ENCODE data around the gene CRHR1. TPM values are rescaled to one million over a fixed set of nuclear protein-coding genes. Genes with fewer than 3 reads are reported as not detected.
A peak's percentile ranks its signal among the peaks of the same experiment; 100 is the strongest.

The CRHR1 gene
- total and polyA plus RNA-seq, 4 donors: 1.9 to 10.4 (median 5.6) TPM

DNA sequence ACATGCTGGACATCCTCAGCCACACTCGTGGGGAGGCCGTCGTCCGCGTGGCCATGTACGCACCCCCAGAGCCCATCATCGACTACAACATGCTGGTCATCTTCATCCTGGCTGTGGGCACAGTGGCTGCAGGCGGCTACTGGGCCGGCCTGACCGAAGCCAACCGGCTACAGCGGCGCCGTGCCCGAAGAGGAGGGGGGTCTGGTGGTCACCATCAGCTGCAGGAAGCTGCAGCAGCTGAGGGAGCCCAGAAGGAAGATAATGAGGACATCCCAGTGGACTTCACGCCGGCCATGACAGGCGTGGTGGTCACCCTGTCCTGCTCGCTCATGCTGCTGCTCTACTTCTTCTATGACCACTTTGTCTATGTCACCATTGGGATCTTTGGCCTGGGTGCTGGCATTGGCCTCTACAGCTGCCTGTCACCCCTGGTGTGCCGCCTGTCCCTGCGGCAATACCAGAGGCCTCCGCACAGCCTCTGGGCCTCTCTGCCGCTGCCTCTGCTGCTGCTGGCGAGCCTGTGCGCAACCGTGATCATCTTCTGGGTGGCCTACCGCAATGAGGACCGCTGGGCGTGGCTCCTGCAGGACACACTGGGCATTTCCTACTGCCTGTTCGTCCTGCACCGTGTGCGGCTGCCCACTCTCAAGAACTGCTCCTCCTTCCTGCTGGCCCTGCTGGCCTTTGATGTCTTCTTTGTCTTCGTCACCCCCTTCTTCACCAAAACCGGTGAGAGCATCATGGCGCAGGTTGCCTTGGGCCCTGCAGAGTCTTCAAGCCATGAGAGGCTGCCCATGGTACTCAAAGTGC, 61.5 kb downstream of the CRHR1 start:
- H3K36me3 ChIP-seq (ENCODE audit: control insufficient read depth, insufficient read depth, low read length): peaks cover 6% of the 10 kb centered on the region
- 92% methylated on average over 35 of the region's 35 CpGs for WGBS (ENCODE audit: insufficient coverage)
- H3K4me3 ChIP-seq (ENCODE audit: low read depth, low read length): no peak overlapping the region
- H3K27ac ChIP-seq (ENCODE audit: low read depth, low read length): no peak overlapping the region
- H3K4me1 ChIP-seq (ENCODE audit: control insufficient read depth, insufficient read depth, low read length): peaks cover 10% of the 10 kb centered on the region
- no peaks in the 10 kb centered on the region for H3K9me3 ChIP-seq (ENCODE audit: control insufficient read depth, insufficient read depth, low read length)
- no peak for DNase-seq (ENCODE audit: low read depth in 4 of 6, low spot score in 6 of 6)
- no peaks in the 10 kb centered on the region for H3K27me3 ChIP-seq (ENCODE audit: control insufficient read depth, insufficient read depth, low read length)

DNA sequence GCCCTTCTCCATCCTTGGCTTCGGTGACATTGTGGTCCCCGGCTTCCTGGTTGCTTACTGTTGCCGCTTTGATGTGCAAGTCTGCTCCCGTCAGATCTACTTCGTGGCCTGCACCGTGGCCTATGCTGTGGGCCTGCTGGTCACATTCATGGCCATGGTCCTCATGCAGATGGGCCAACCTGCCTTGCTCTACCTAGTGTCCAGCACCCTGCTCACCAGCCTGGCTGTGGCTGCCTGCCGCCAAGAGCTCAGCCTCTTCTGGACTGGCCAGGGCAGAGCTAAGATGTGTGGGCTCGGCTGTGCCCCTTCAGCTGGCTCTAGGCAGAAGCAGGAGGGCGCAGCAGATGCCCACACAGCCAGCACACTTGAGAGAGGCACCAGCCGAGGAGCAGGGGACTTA, 62.1 kb downstream of the CRHR1 start:
- 94% methylated on average over 10 of the region's 10 CpGs for WGBS (ENCODE audit: insufficient coverage)
- Histone ChIP-seq H3K9me3 (ENCODE audit: control insufficient read depth, insufficient read depth, low read length) (no peaks in the 10 kb centered on the region), H3K36me3 (ENCODE audit: control insufficient read depth, insufficient read depth, low read length) (peaks cover 6% of the 10 kb centered on the region), H3K27ac (ENCODE audit: low read depth, low read length) (no peak overlapping the region), H3K4me3 (ENCODE audit: low read depth, low read length) (no peak overlapping the region), H3K4me1 (ENCODE audit: control insufficient read depth, insufficient read depth, low read length) (peaks cover 10% of the 10 kb centered on the region), H3K27me3 (ENCODE audit: control insufficient read depth, insufficient read depth, low read length) (no peaks in the 10 kb centered on the region)
- no peak for DNase-seq (ENCODE audit: low read depth in 4 of 6, low spot score in 6 of 6)

DNA sequence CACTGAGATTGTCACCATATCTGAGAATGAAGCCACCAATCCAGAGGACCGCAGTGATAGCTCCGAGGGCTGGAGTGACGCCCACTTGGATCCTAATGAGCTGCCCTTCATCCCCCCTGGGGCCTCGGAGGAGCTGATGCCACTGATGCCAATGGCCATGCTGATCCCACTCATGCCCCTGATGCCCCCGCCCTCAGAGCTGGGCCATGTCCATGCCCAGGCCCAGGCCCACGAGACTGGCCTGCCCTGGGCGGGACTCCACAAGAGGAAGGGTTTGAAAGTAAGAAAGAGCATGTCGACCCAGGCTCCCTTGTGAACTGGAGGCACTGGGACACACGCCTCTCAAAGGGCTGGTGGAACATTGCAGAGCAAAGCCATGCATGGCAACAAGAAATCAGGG, 62.5 kb downstream of the CRHR1 start:
- Histone ChIP-seq H3K27me3 (ENCODE audit: control insufficient read depth, insufficient read depth, low read length) (no peaks in the 10 kb centered on the region), H3K36me3 (ENCODE audit: control insufficient read depth, insufficient read depth, low read length) (peaks cover 6% of the 10 kb centered on the region), H3K27ac (ENCODE audit: low read depth, low read length) (no peak overlapping the region), H3K4me3 (ENCODE audit: low read depth, low read length) (no peak overlapping the region), H3K9me3 (ENCODE audit: control insufficient read depth, insufficient read depth, low read length) (no peaks in the 10 kb centered on the region), H3K4me1 (ENCODE audit: control insufficient read depth, insufficient read depth, low read length) (peaks cover 12% of the 10 kb centered on the region)
- no peak for DNase-seq (ENCODE audit: low read depth in 4 of 6, low spot score in 6 of 6)
- 78% methylated on average over 9 of the region's 9 CpGs for WGBS (ENCODE audit: insufficient coverage)

DNA sequence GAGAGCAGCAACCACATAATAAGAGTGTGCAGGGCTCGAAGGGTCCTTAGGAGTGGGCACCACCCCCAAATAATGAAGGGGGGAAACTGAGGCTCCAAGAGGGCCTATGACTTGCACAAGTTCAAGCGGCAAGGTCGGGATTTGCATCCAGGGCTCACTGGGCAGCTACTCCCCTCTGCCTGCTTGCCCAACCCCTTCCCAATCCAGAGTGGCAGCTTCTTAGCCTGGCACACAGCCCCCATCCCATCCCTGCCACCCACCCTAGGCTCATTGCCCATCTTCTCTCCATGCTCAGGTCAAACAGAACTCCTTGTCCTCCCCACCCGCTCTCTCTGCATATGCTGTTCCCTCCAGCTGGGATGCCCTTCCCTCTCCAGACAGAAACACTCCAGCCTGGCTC, 63.0 kb downstream of the CRHR1 start:
- WGBS (ENCODE audit: insufficient coverage): 92% methylated on average over 4 of the region's 4 CpGs
- H3K9me3 ChIP-seq (ENCODE audit: control insufficient read depth, insufficient read depth, low read length): no peaks in the 10 kb centered on the region
- H3K27ac ChIP-seq (ENCODE audit: low read depth, low read length): no peak overlapping the region

DNA sequence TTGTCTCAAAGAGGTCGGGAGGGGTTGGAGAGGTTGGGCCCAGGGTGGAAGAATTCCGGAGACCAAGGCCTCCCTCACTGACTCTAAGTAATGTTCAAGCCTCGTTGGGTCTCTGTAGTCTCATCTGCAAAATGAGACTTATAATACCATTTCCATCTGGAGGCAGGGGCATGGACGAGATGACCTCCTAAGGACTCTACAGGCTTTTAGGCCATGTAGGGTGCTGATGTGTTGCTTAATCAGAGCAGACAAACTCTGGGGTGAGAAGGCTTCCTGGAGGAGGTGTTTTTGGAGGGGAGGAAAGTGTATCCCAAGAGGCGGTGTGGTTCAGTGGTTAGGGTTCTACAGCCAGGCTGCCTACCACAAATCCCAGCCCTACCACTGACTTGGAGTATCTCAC, 63.6 kb downstream of the CRHR1 start:
- H3K36me3 ChIP-seq (ENCODE audit: control insufficient read depth, insufficient read depth, low read length): peaks cover 6% of the 10 kb centered on the region
- H3K27me3 ChIP-seq (ENCODE audit: control insufficient read depth, insufficient read depth, low read length): peaks cover 3% of the 10 kb centered on the region
- no peak overlapping the region for H3K4me3 ChIP-seq (ENCODE audit: low read depth, low read length)
- H3K4me1 ChIP-seq (ENCODE audit: control insufficient read depth, insufficient read depth, low read length): peaks cover 12% of the 10 kb centered on the region
- no CpG with 5 or more reads among the region's 5 CpGs for WGBS (ENCODE audit: insufficient coverage)
- DNase-seq (ENCODE audit: low read depth in 4 of 6, low spot score in 6 of 6): no peak
- no peak overlapping the region for H3K27ac ChIP-seq (ENCODE audit: low read depth, low read length)
- no peaks in the 10 kb centered on the region for H3K9me3 ChIP-seq (ENCODE audit: control insufficient read depth, insufficient read depth, low read length)

More for the DNA sequence above, 63.0 kb downstream of the CRHR1 start:
- Histone ChIP-seq H3K36me3 (ENCODE audit: control insufficient read depth, insufficient read depth, low read length) (peaks cover 6% of the 10 kb centered on the region), H3K4me1 (ENCODE audit: control insufficient read depth, insufficient read depth, low read length) (peaks cover 12% of the 10 kb centered on the region), H3K27me3 (ENCODE audit: control insufficient read depth, insufficient read depth, low read length) (no peaks in the 10 kb centered on the region), H3K4me3 (ENCODE audit: low read depth, low read length) (no peak overlapping the region)
- DNase-seq (ENCODE audit: low read depth in 4 of 6, low spot score in 6 of 6): no peak

DNA sequence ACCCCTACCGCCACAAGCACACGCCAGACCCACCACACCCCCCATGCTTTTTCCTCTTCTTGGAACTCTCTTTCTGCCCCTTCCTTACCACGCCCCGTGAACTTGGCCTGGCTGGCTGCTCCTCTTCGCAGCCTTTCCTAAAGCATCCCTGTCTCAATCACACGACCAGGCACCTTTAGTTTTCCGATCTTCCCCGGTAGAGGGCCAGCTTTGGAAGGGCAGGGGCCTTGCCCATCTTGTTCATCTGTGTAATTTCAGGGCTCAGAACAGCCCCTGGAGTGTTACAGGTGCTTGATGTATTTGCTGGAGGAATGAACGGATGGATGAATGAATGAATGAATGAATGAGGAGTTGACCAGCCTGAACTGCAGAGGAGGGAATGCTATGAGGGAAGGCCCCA, 64.3 kb downstream of the CRHR1 start:
- H3K27ac ChIP-seq (ENCODE audit: low read depth, low read length): no peak overlapping the region
- no peaks in the 10 kb centered on the region for H3K9me3 ChIP-seq (ENCODE audit: control insufficient read depth, insufficient read depth, low read length)
- 89% methylated on average over 9 of the region's 9 CpGs for WGBS (ENCODE audit: insufficient coverage)
- H3K4me1 ChIP-seq (ENCODE audit: control insufficient read depth, insufficient read depth, low read length): peaks cover 12% of the 10 kb centered on the region
- no peak for DNase-seq (ENCODE audit: low read depth in 4 of 6, low spot score in 6 of 6)
- H3K27me3 ChIP-seq (ENCODE audit: control insufficient read depth, insufficient read depth, low read length): peaks cover 3% of the 10 kb centered on the region
- H3K4me3 ChIP-seq (ENCODE audit: low read depth, low read length): no peak overlapping the region
- H3K36me3 ChIP-seq (ENCODE audit: control insufficient read depth, insufficient read depth, low read length): peaks cover 6% of the 10 kb centered on the region

DNA sequence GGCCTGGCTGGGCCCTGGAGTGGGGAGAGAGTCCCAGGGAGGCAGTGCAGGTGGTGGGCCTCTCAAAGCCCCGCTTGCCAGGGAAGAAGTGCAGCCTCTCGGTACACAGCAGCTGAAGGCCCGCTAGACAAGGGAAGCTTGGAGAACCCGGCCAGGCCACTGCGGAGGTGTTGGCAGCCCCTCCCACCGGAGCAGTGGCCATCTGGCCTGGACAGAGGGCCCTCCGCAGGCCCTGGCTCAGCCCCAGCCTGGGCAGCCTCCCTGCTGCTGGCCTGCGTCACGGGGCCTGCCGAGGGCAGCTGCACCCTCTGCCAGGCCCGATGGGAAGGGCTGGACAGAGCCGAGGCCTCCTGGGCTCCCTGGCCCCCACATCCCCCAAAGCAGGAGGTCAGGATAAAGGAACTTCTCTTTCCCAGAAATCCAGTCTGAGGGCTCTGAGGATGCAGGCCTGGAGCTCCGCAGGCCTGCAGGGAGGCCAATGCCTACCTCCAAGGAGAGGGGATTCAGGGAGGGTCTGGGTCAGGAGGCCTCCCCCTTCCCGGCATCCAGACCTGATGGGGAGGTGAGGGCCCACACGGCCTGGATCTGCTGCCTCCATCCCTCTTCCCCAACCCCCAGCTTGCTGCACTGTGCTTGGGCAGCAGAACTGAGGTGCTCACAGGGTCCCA, 64.9 kb downstream of the CRHR1 start:
- H3K9me3 ChIP-seq (ENCODE audit: control insufficient read depth, insufficient read depth, low read length): no peaks in the 10 kb centered on the region
- H3K27me3 ChIP-seq (ENCODE audit: control insufficient read depth, insufficient read depth, low read length): peaks cover 3% of the 10 kb centered on the region
- peaks cover 12% of the 10 kb centered on the region for H3K4me1 ChIP-seq (ENCODE audit: control insufficient read depth, insufficient read depth, low read length)
- peak in 1 of 6 donors; percentile 42 for DNase-seq (ENCODE audit: low read depth in 4 of 6, low spot score in 6 of 6)
- H3K4me3 ChIP-seq (ENCODE audit: low read depth, low read length): no peak overlapping the region
- no peak overlapping the region for H3K27ac ChIP-seq (ENCODE audit: low read depth, low read length)
- WGBS (ENCODE audit: insufficient coverage): 38% methylated on average over 14 of the region's 15 CpGs
- peaks cover 6% of the 10 kb centered on the region for H3K36me3 ChIP-seq (ENCODE audit: control insufficient read depth, insufficient read depth, low read length)

DNA sequence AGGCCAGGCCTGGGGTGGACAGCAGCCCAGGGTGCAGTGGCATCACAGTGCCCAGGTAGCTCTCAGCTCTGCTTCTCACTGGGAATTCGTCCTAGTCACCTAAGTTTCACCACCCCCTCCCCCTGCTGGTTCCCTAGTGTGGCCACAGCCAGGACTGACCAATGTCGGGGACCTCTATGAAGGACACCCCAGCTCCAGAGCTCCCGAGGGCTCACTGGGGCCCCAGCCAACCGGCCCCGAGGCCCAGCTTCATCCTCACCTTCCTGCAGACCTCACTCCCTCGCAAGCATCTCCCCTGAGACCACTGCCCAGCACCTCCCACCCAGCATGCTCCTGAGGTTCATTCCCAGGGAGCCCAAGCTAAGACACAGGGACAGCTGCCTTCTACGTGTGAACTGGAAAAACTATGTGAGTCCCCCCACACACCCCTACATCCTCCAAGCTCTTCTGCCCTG, 65.4 kb downstream of the CRHR1 start:
- no peak overlapping the region for H3K4me3 ChIP-seq (ENCODE audit: low read depth, low read length)
- no peak for DNase-seq (ENCODE audit: low read depth in 4 of 6, low spot score in 6 of 6)
- no peaks in the 10 kb centered on the region for H3K9me3 ChIP-seq (ENCODE audit: control insufficient read depth, insufficient read depth, low read length)
- H3K27ac ChIP-seq (ENCODE audit: low read depth, low read length): no peak overlapping the region
- WGBS (ENCODE audit: insufficient coverage): 88% methylated on average over 6 of the region's 7 CpGs
- H3K4me1 ChIP-seq (ENCODE audit: control insufficient read depth, insufficient read depth, low read length): peaks cover 12% of the 10 kb centered on the region
- H3K36me3 ChIP-seq (ENCODE audit: control insufficient read depth, insufficient read depth, low read length): peaks cover 6% of the 10 kb centered on the region
- H3K27me3 ChIP-seq (ENCODE audit: control insufficient read depth, insufficient read depth, low read length): peaks cover 3% of the 10 kb centered on the region

DNA sequence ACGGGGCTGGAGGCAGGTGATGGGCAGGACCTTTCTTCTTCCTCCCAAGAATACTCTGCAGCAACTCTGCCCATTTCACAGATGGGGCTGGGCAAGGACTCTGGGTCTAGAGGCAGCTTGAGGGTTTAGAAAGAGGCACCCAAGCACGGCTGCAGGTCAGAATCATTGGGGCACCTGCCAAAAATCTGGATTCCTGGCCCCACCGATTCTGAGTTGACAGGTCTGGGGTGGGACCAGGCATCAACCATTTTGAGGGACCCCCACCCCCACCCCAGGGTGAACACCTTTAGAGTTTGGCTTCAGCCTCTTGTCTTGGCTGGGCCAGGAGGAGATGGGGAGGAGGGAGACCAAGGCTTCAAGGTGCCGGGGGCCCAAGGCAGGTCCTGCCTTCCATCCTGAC, 65.9 kb downstream of the CRHR1 start:
- peaks cover 12% of the 10 kb centered on the region for H3K4me1 ChIP-seq (ENCODE audit: control insufficient read depth, insufficient read depth, low read length)
- no peak overlapping the region for H3K27ac ChIP-seq (ENCODE audit: low read depth, low read length)
- H3K4me3 ChIP-seq (ENCODE audit: low read depth, low read length): no peak overlapping the region
- H3K27me3 ChIP-seq (ENCODE audit: control insufficient read depth, insufficient read depth, low read length): peaks cover 3% of the 10 kb centered on the region
- peaks cover 6% of the 10 kb centered on the region for H3K36me3 ChIP-seq (ENCODE audit: control insufficient read depth, insufficient read depth, low read length)
- DNase-seq (ENCODE audit: low read depth in 4 of 6, low spot score in 6 of 6): no peak
- WGBS (ENCODE audit: insufficient coverage): 100% methylated on average over 1 of the region's 4 CpGs
- H3K9me3 ChIP-seq (ENCODE audit: control insufficient read depth, insufficient read depth, low read length): no peaks in the 10 kb centered on the region

DNA sequence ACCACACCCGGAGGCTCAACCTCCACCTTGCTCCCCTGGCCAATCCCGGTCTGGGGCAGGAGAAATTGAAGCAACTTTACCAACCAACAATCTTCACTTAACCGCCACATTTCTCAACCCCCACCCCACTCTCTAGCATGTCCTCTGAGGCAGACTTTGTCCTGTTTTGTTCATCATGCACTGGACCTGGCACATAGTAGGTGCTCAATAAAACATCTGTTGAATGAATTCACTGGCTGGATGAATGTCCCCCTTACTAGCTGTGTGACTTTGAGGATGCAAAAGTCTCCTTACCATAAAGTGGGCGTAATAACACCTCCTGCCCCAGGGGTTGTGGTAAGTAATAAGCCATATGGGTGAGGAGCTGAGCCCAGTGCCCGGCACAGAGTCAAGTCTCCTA, 66.3 kb downstream of the CRHR1 start:
- Histone ChIP-seq H3K27ac (ENCODE audit: low read depth, low read length) (no peak overlapping the region), H3K36me3 (ENCODE audit: control insufficient read depth, insufficient read depth, low read length) (peaks cover 6% of the 10 kb centered on the region), H3K4me1 (ENCODE audit: control insufficient read depth, insufficient read depth, low read length) (peaks cover 12% of the 10 kb centered on the region), H3K27me3 (ENCODE audit: control insufficient read depth, insufficient read depth, low read length) (peaks cover 3% of the 10 kb centered on the region), H3K4me3 (ENCODE audit: low read depth, low read length) (no peak overlapping the region), H3K9me3 (ENCODE audit: control insufficient read depth, insufficient read depth, low read length) (no peaks in the 10 kb centered on the region)
- no peak for DNase-seq (ENCODE audit: low read depth in 4 of 6, low spot score in 6 of 6)
- 85% methylated on average over 4 of the region's 5 CpGs for WGBS (ENCODE audit: insufficient coverage)
